Astrocyte (in vitro differentiated cells and primary cell): ENCODE measurements around the gene MEPCE. TPM values are rescaled to one million over a fixed set of nuclear protein-coding genes. Genes with fewer than 3 reads are reported as not detected.
"Not testable (repeated sequence)": the region's sequence is repeated elsewhere in the genome, so short reads cannot be mapped to it uniquely, and the experiment has no call there.

Source experiments
- DNase-seq: peaks from one replicate; pipeline ENCODE4 v3.0.0-alpha.2; 2010; ENCODE audit warnings: low read depth
- FAIRE-seq: peaks from 2 replicates; lab custom pipeline; 2011; peaks lifted over from hg19 to GRCh38; lab: Jason Lieb, UNC
- H2AFZ ChIP-seq: 2 replicates; pipeline ENCODE4 v1.6.0; 2012; ENCODE audit warnings: low read depth, low read length, inconsistent platforms
- H3K27ac ChIP-seq: 2 replicates; pipeline ENCODE4 v1.5.1; 2011; ENCODE audit warnings: low read depth, low read length, inconsistent platforms
- H3K27me3 ChIP-seq: 2 replicates; pipeline ENCODE4 v1.6.0; 2011; ENCODE audit warnings: low read length, inconsistent platforms; ENCODE audit not compliant: insufficient read depth
- H3K36me3 ChIP-seq: 2 replicates; pipeline ENCODE4 v1.5.1; 2011; ENCODE audit warnings: low read length, inconsistent platforms; ENCODE audit not compliant: insufficient read depth
- H3K4me1 ChIP-seq: 2 replicates; pipeline ENCODE4 v1.5.1; 2011; ENCODE audit warnings: low read length, inconsistent platforms; ENCODE audit not compliant: insufficient read depth
- H3K4me2 ChIP-seq: 2 replicates; pipeline ENCODE4 v1.6.0; 2012; ENCODE audit warnings: low read length, inconsistent platforms
- H3K4me3 ChIP-seq: 2 replicates; pipeline ENCODE4 v1.5.1; 2011; ENCODE audit warnings: low read depth, mild to moderate bottlenecking, low read length, inconsistent platforms; ENCODE audit not compliant: insufficient read depth
- H3K79me2 ChIP-seq: 2 replicates; pipeline ENCODE4 v1.6.0; 2012; ENCODE audit warnings: mild to moderate bottlenecking, low read length, inconsistent platforms; ENCODE audit not compliant: insufficient read depth
- H3K9ac ChIP-seq: 2 replicates; pipeline ENCODE4 v1.6.0; 2012; ENCODE audit warnings: mild to moderate bottlenecking, low read length, inconsistent platforms
- H3K9me3 ChIP-seq: 2 replicates; pipeline ENCODE4 v1.5.1; 2012; ENCODE audit warnings: low read depth, mild to moderate bottlenecking, low read length, inconsistent platforms; ENCODE audit not compliant: insufficient read depth
- H4K20me1 ChIP-seq: 2 replicates; pipeline ENCODE4 v1.6.0; 2012; ENCODE audit warnings: low read length, inconsistent platforms; ENCODE audit not compliant: insufficient read depth
- H3K27ac Mint-ChIP-seq: one replicate; pipeline ENCODE4 v1.8.0; 2021; ENCODE audit warnings: mild to moderate bottlenecking, mixed read lengths; ENCODE audit not compliant: unreplicated experiment
- H3K27me3 Mint-ChIP-seq: one replicate; pipeline ENCODE4 v1.8.0; 2021; ENCODE audit warnings: low read depth, mixed read lengths; ENCODE audit not compliant: unreplicated experiment
- H3K36me3 Mint-ChIP-seq: one replicate; pipeline ENCODE4 v1.8.0; 2021; ENCODE audit warnings: low read depth, mixed read lengths; ENCODE audit not compliant: unreplicated experiment
- H3K4me1 Mint-ChIP-seq: one replicate; pipeline ENCODE4 v1.8.0; 2021; ENCODE audit warnings: low read depth, mixed read lengths; ENCODE audit not compliant: unreplicated experiment
- H3K4me3 Mint-ChIP-seq: one replicate; pipeline ENCODE4 v1.8.0; 2021; ENCODE audit warnings: mild to moderate bottlenecking, moderate library complexity, mixed read lengths; ENCODE audit not compliant: unreplicated experiment
- H3K9me3 Mint-ChIP-seq: one replicate; pipeline ENCODE4 v1.8.0; 2021; ENCODE audit warnings: mild to moderate bottlenecking, mixed read lengths; ENCODE audit not compliant: unreplicated experiment
- CTCF ChIP-seq: IDR thresholded peaks from 2 replicates; pipeline ENCODE4 v1.5.1; 2011; ENCODE audit warnings: low read depth, mild to moderate bottlenecking, inconsistent platforms, low read length, moderate library complexity; ENCODE audit not compliant: insufficient read depth
- EZH2 ChIP-seq: IDR thresholded peaks from 2 replicates; pipeline ENCODE4 v1.6.1; 2012; ENCODE audit warnings: mild to moderate bottlenecking, low read length, inconsistent platforms; ENCODE audit not compliant: insufficient read depth
- total RNA-seq: library from RNA; stranded (reverse); gene quantifications from 2 replicates; pipeline ENCODE4 v1.2.1, GENCODE V29; 2021

Gene MEPCE
- total RNA-seq, 1 donor from 2014 or later: 20.2 TPM

GRCh38 chr7:100449190-100449795, 19.7 kb downstream of the MEPCE start:
- DNase-seq (no peak), FAIRE-seq (no peak)
- no peaks in the 10 kb centered on the region for H3K9me3 ChIP-seq
- H3K9me3 Mint-ChIP-seq: no peaks in the 10 kb centered on the region
- no peak overlapping the region for H3K4me3 Mint-ChIP-seq
- H3K4me1 Mint-ChIP-seq: peaks cover 8% of the 10 kb centered on the region
- TF ChIP-seq CTCF: no peak
- TF ChIP-seq EZH2: no peak
- H3K9ac ChIP-seq: no peak overlapping the region
- no peak overlapping the region for H3K4me3 ChIP-seq
- H3K27ac ChIP-seq: no peak overlapping the region
- H2AFZ ChIP-seq: no peak overlapping the region
- H4K20me1 ChIP-seq: no peaks in the 10 kb centered on the region
- H3K27me3 Mint-ChIP-seq: no peaks in the 10 kb centered on the region
- no peak overlapping the region for H3K4me2 ChIP-seq
- H3K79me2 ChIP-seq: no peaks in the 10 kb centered on the region
- no peak overlapping the region for H3K27ac Mint-ChIP-seq
- no peaks in the 10 kb centered on the region for H3K27me3 ChIP-seq
- H3K36me3 Mint-ChIP-seq: no peaks in the 10 kb centered on the region
- peaks cover 17% of the 10 kb centered on the region for H3K4me1 ChIP-seq
- no peaks in the 10 kb centered on the region for H3K36me3 ChIP-seq

GRCh38 chr7:100452513-100452912, 22.9 kb downstream of the MEPCE start:
- no peak overlapping the region for H3K27ac Mint-ChIP-seq
- H3K27me3 Mint-ChIP-seq: no peaks in the 10 kb centered on the region
- no peak for TF ChIP-seq EZH2
- TF ChIP-seq CTCF: no peak
- Histone ChIP-seq H3K79me2 (no peaks in the 10 kb centered on the region), H3K9me3 (no peaks in the 10 kb centered on the region), H3K27me3 (no peaks in the 10 kb centered on the region), H3K4me1 (peaks cover 8% of the 10 kb centered on the region), H3K4me3 (no peak overlapping the region), H3K9ac (no peak overlapping the region), H3K36me3 (no peaks in the 10 kb centered on the region), H3K4me2 (no peak overlapping the region), H3K27ac (no peak overlapping the region), H4K20me1 (no peaks in the 10 kb centered on the region), H2AFZ (no peak overlapping the region)
- no peaks in the 10 kb centered on the region for H3K4me1 Mint-ChIP-seq
- no peaks in the 10 kb centered on the region for H3K9me3 Mint-ChIP-seq
- H3K36me3 Mint-ChIP-seq: no peaks in the 10 kb centered on the region
- no peak overlapping the region for H3K4me3 Mint-ChIP-seq
- no peak for DNase-seq
- FAIRE-seq: no peak

- not testable (repeated sequence) for H3K27ac Mint-ChIP-seq, H3K27me3 Mint-ChIP-seq, H3K4me1 Mint-ChIP-seq, H3K9me3 Mint-ChIP-seq, H4K20me1 ChIP-seq, H3K36me3 Mint-ChIP-seq, H3K4me2 ChIP-seq, H2AFZ ChIP-seq, H3K4me1 ChIP-seq, DNase-seq, H3K9ac ChIP-seq, H3K36me3 ChIP-seq, H3K9me3 ChIP-seq, H3K4me3 Mint-ChIP-seq, H3K27me3 ChIP-seq, FAIRE-seq, H3K4me3 ChIP-seq, H3K27ac ChIP-seq, H3K79me2 ChIP-seq
Measured at GRCh38 chr7:100453854-100454253, 24.2 kb downstream of the MEPCE start.
